Amniotic epithelial cell (primary cell): ENCODE data around the gene NUAK1.
A peak's percentile ranks its signal among the peaks of the same experiment; 100 is the strongest.

Experiments used
- DNase-seq: peaks from one replicate; pipeline ENCODE4 v3.0.0-alpha.2; 2010; ENCODE audit warnings: low read depth

NUAK1 gene

DNA sequence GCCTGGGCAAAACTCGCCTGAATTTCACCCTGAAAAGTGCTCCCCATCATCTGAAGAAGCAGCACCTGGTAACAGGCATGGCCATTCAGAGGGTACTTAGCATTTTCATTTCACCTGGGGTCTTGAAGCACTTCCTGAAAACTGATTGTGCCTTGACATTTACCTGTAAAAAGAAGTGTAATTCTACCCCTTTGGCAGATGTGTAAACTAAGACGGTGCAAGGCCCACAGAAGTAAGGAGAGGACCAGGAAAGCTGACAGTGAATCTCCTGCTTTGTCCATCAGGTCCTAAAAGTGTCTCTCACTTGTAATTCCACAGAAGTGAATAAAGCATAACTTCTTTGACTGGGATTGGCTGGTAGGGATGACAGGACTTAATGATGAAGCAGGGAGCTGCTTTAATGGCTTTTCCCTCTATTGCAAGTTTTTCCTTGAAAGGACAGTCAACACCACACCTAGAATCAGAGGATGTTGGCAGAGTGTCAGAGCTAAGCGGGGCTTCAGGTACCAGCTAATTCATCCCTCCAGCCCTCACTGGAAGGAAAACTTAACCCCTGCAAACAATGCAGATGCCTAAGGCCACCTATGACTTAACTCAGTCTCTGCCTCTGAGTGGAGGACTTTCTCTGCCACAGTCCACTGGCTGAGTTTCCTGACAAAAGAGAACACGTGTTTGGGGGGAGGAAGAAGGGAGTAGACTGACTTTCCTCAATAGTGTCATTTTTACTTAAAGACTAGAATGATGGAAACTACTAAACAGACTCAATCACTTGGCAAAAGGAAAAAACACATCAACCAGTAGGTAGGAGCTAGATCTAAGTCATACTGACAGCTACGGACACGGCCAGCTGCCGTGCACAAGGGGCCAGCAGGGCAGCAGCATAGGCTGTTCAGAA is 74.7 kb downstream of the NUAK1 start:
- DNase-seq, result no peak

DNA sequence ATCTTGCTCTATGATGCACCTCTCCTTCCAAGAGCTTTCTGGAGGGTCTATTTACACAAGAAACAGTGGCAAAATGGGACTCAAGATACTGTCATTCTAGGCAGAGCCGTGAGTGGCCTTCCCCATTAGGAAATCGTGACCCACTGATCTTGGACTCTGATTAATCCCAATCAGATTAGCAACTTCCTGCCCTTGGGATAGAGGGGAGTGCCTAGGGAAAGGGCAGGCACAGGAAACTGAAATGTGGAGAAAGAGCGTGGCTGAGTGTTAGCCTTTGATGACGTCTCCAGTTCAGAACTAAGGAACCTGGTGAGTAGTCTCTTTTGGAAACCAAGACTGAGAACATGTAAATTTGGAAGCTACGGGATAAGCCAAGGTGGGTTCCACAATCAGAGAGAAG is 76.1 kb downstream of the NUAK1 start:
- DNase-seq, result no peak

- DNase-seq, result peak; percentile 59
Measured at GRCh38 chr12:106058256-106059182, 80.2 kb downstream of the NUAK1 start.

- no peak for DNase-seq
Measured at GRCh38 chr12:106054049-106054448, 84.7 kb downstream of the NUAK1 start.

GRCh38 chr12:106051853-106052531 is 86.8 kb downstream of the NUAK1 start:
- DNase-seq, result no peak

DNA sequence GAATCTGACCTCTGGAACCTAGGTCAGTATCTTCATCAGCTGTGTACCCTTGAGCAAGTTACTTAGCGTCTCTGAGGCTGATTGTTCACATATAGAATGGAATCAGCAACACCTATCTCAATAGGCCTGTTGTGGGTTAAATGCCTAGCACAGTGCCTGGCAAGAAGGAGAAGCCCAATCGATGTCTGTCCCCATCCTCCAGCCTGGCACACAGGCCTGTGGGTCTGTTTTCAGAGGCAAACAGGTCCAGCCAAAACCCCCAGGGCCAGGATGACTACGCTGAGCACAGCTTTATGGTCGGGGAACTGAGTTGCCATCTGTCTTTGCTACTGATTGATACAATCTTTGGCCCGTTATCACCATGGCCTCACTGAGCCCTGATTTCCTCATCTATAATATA is 89.2 kb downstream of the NUAK1 start:
- no peak for DNase-seq

GRCh38 chr12:106049105-106049504 is 89.6 kb downstream of the NUAK1 start:
- no peak for DNase-seq

DNA sequence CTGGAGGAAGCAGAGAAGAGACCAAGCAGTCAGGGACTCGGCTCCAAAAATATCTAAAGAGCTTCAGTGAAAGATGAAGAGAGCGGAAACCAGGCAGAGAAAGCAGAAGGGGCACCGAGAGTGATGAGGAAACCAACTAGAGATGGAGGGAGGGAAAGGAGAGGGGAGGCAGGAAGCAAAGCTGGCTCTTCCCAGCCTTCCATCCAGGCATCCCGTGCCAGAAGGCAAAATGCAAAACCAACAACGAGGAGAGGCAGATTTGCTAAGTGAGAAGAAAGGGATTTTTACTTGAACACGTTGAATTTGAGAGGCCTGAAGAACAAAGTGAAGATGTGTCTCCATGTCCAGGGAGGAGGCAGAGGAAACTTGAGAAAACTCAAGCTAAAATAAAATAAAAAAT is 90.1 kb downstream of the NUAK1 start:
- DNase-seq, result no peak

GRCh38 chr12:106048016-106048415 is 90.7 kb downstream of the NUAK1 start:
- DNase-seq, result no peak

- DNase-seq, result no peak
Measured at GRCh38 chr12:106046947-106047346, 91.8 kb downstream of the NUAK1 start.

GRCh38 chr12:106046301-106046846 is 92.4 kb downstream of the NUAK1 start:
- DNase-seq, result no peak

- DNase-seq, result peak; percentile 38
Measured at GRCh38 chr12:106045251-106045674, 93.5 kb downstream of the NUAK1 start.

DNA sequence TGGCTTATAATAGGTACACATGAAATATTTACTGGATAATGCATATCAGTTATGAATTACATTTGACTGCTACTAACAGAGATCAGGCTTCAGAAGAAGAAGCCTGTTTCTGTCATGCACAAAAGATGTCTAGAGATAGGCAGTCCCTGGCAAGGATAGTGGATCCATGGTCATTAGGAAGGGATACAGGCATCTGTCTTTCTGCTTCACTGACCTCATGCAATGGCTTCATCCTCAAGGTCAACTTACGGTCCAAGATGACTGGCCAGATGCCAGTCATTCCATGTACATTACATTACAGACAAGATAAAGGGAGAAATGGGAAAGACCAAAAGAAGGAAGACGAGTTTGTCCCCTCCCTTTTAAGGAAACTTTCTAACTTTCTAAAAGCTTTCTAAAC is 94.0 kb downstream of the NUAK1 start:
- peak; percentile 73 for DNase-seq

DNA sequence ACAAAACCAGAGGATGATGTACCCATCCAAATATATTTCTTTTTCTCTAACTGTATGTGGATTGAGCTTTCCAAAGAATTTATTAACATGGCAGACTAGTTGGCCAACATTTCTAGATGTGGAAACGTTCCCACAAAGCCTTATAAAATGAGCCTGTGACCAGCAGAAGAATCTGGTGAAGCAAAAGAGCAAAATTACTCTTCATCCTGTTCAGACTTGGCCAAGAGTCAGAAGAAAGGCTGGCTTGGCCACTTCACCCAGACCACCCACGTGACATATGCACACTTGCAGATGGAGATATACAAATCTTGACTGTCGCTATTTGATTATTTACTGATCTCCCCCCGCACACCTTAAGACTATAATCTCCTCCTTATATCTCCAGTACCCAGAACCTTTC is 96.7 kb downstream of the NUAK1 start:
- no peak for DNase-seq

GRCh38 chr12:106040521-106040920 is 98.2 kb downstream of the NUAK1 start:
- DNase-seq, result no peak

GRCh38 chr12:106039646-106040404 is 98.9 kb downstream of the NUAK1 start:
- no peak for DNase-seq

DNA sequence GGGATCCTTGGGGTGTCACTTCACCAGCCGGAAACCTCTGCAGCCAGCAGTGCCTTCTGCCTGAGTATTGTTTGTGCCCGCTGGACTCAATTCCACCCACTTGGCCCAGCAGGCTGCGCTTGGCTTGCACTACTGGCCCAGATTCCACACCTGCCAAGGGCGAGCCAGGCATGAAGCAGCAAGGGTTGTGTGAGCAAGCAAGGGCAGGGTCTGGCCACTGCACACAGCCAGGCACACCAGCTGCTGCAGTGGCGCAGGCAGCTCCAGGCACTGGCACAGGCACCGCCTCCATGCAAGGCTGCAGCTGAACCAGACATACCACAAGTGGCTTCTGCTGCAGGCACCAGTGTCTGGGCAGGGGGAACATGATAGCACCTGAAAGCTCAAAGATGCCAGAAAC is 99.5 kb downstream of the NUAK1 start:
- no peak for DNase-seq

GRCh38 chr12:106037524-106038298 is 101.0 kb downstream of the NUAK1 start:
- DNase-seq, result peak; percentile 29

DNA sequence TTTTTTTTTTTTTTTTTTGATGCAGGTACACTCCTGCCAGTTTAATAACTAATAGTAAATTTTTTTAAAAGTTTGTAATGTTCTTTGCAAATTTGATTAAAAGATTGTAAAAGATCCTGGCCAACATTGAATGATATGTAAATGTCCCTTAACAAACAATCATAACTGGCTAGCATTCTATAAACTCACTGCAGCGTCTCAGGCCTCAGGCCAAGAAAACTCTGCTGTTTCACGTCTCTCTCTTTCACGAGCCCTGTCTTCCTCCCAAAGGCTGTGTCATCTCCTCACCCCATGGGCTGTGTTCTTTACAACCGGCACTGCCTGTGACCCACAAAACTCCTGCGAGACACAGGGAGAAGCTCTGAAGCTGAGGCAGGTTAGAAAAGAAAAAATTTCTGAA is 103.3 kb downstream of the NUAK1 start:
- DNase-seq, result no peak

- no peak for DNase-seq
Measured at GRCh38 chr12:106034316-106034715, 104.4 kb downstream of the NUAK1 start.
